Eye (tissue), 1 donor: ENCODE measurements around the gene ZNRD2.
A peak's percentile ranks its signal among the peaks of the same experiment; 100 is the strongest.
"Not testable (repeated sequence)": the region's sequence is repeated elsewhere in the genome, so short reads cannot be mapped to it uniquely, and the experiment has no call there.

Source experiments
- DNase-seq: peaks from one replicate; pipeline ENCODE4 v3.0.0-alpha.2; 2015

ZNRD2 gene

DNA sequence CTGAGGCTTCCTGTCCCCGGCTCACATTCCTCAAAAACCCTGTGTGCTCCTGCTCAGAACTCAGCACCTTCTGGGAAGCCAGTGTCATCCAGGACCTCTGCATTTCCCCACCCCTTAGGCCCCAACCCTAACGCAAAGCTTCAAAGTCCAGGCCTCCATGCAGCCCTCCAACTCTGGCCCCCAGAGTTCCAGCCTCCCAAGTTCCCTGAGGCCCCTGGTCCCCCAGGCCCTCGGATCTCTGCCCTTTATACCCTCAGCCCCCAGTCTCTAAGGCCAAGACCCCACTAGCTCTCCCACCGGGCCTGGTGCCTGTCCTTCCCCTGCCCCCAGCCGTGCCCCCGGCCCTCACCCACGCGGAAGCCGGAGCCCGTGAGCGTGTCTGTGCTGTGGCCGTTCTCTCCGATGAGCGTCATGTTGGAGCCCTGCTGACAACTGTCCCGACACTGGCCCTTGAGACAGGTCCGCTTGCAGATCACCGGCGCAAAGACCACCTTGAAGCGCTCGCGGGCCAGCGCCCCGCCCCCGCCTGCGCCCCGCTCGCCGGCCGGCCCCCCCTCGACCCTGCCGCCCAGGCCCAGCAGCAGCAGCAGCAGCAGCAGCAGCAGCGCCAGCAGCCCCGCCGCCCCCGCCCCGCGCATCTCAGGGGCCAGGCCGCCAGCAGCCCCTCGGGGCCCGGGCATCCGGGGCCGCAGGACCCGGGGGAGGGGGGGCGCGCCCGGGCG, 12.8 kb upstream of the ZNRD2 start:
- peak; percentile 52 for DNase-seq

DNA sequence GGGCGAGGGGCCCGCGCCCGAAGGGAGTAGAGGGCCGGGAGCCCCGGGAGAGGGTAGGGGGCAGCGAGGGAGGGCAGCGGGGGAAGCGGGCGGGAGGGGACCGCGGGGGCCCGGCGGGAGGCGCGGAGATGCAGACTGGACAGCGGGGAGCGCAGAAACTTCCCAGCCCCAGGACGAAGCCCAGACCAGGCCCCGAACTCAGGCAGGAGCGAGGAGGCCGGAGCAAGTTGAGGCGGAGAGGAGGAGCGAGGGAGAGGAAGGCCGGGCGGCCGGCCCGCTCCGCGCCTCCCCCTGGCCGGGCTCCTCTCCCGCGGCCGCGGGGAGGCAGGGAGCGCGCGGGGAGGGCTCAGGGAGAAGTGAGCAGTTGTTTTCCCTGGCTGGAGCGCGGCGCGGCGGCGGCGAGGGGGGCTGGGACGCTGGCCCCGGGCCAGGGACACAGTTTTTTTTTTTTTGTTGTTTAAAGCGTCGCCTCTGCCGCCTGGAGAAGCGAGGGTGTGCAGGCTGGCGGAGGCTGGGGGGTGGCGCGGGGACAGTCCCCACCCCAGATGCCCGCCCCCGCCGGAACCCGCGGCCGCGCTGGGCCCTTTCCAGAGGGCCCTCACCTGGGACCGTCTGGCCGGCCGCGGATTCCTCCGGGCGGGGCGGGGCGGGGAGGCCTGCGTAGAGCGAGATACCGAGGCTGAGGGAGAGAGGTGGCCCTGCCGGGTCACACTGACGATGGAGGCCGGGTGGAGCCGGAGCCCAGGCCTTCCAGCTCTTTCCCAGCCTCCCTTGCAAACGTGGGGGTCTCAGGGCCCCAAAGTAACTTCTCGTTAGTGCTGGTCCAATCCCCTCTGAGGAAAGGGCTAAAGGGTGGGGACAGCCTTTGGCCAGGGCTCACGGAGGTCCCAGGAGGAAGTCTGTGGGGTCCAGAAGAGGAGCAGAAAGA, 12.0 kb upstream of the ZNRD2 start, which contains the start of gene LTBP3:
Gene LTBP3 (minus strand): TSS at position 358 of the 928 bp plus-strand sequence. CDS start 400 bp downstream, outside the sequence.
- DNase-seq: peak; percentile 90

DNA sequence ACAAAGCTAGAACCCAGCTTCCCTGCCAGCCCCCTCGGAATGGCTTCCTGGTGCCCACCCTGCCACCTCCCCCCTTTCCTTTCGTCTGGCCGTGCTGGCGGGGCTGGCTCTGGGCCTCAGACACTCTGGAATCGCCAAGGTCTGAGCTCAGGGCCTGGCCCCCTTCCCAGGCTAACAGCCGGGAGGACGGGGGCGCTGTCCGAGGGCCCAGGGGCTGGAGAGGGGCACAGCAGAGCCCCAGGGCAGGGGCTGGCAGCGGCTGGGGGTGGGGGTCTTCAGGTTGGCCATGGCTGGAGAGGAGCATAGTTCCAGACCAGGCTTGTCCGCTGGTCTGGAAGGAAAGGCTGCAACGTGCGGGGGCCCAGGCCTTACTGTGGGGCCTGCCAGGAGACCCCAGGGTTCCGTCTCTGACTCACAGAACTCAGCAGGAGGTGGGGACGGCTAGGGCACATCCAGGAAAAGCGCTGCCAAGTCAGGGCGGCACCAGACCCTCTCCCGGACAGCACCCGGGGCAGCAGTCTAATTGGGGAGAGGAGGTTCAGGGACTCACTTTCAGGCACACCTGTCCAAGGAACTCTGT, 11.3 kb upstream of the ZNRD2 start:
- DNase-seq: peak; percentile 78

DNA sequence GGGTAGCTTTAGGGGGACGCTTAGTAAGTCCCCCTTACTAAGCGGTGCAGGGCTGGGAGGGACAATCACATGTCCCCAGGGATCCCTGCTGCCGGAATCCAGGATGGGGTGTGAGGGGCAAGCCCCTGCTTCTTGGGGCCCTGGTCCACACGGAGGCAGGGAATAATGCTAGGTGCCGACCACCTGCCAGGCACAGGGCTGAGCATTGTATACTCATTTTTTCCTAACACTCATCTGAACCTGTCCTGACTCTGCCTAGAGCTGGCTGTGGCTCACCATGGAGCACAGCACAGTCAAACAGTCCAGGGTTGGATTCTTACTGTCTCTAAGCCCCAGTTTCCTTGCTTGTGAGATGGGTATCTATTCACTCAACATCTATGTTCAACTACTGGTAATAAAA, 10.7 kb upstream of the ZNRD2 start:
- DNase-seq: no peak

DNA sequence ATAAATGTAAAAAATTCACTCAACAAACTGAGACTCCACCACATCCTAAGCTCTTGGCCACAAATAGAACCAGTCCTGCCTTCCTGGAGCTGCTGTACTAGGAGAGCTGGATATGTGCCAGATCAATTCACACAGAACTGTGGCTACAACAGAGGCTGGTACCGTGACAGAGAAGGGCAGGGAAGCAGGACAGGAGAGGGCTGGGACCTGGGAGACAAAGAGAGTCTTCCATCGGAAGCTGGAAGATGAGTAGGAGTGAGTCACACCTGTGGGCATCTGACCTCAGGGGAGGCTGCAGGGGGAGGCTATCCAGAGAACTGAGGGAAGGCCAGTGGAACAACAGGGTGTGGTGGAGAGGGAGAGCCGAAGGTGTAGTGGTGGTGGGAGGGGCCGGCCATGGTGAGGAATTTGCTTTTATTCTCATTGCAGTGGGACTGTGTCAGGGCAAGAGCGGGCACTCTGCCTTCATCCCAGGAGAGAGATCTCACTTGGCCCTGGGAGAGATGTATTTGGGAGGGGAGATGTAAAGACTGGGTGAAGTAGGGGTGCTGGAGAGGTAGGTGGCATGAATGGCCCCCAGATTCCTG, 10.2 kb upstream of the ZNRD2 start:
- peak; percentile 38 for DNase-seq

DNA sequence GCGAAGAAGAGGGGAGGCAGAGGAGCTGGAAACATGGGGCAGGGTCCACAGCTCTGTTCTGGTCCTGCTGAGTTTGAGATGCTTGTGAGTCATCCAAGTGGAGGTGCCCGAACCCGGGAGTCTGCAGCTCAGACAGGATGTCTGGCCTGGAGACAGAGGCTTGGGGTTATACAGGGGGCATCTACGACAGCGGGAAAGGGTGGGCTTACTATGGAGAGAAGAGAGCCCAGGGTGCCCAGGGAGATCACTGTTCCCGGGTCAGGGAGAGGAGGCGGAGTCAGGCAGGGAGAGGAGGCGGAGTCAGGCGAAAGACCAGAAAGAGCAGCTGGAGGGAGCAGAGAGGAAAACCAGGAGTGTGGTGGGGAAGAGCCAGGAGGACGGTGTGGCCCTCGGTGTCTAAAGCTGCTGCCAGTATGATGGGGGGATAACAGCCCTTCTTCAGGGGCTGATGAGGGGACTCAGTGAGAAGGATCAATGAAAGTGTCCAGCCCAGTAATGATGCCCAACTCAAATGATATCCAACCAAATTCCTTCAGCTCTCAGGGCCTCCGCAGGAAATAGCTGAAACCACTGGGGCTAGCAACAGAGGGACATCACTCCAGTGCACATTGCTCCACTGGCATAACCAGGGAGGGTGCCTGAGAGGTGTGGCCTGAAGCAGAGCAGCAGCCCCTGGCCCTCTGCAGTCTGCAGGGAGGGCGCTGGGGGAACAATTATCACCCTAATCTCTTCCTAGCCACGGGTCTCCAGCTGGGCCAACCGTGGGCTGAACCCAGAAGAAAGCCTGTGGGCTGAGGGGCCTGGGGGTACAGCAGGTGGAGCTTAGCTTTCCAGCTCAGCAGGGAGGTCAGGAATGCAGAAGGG, 9.5 kb upstream of the ZNRD2 start:
- DNase-seq: peak; percentile 84

DNA sequence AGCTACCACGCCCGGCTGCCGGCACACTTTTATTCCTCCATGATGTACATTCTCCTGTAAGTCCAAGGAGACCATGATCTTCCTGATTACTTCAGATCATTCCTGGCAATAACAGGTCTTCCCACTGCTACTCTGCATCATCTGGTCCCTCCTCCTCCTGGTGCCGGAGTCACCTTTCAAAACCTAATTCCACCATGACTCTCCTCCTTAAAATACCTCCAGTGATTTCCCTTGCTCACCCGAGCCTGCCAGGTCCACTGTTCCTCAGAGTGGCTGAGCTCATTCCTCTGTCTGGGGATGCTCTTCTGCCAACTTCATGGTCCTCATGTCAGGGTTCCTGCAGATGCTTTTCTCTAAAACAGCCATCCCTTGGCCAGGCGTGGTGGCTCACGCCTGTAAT, 8.3 kb upstream of the ZNRD2 start:
- DNase-seq: no peak

DNA sequence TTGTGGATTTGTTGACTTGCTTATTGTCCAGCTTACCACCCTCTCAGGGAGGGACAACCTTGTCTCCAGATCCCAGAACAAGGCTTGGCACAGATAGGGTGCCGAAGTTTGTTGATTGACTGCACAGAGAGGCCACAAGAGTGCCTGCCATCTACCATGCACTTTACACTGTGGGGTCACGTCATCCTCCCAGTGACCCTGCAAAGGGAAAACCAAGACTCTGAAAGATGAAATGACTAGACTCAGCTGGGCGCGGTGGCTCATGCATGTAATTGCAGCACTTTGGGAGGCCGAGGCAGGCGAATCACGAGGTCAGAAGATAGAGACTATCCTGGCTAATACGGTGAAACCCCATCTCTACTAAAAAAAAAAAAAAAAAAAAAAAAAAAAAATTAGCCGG, 7.5 kb upstream of the ZNRD2 start:
- no peak for DNase-seq

DNA sequence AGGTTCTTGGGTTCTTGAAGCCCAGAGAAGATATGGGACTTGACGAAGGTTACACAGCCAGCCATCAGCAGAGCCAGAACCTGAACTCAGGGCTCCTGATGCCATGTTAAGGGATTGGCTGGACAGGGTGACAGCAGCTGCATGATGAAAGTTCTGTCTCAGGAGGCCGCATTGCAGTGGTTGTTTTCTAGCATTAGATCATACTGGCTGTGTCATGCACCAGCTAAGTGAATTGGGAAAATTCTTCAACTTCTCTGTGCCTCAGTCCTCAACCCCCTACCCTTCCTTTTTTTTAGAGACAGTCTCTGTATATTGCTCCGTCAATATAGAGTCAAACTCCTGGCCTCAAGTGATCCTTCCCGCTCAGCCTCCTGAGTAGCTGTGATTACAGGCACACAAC, 6.7 kb upstream of the ZNRD2 start:
- DNase-seq: no peak

DNA sequence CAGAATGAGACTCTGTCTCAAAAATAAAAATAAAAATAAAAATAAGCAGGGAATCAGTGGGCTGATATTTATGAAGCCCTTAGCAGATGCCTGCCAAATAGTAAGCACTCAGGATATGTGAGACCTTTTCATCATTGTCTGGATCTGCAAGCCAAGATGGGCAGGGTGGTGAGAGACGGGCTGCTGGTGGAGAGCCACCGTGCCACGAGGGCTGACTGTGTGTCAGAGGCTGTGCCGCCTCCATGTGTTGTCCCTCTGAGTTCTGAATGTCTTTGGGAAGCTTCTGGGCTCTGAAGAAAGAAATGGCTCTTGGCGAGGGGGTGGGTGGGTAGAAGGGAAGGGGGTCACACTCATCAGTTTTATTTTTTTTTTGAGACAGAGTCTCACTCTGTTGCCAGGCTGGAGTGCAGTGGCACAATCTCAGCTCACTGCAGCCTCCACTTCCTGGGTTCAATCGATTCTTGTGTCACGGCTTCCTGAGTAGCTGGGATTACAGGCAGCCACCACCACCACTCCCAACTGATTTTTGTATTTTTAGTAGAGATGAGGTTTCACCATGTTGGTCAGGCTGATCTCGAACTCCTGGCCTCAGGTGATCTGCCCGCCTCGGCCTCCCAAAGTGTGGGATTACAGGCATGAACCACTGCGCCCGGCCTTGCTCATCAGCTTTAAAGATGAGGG, 5.3 kb upstream of the ZNRD2 start:
- not testable (repeated sequence) for DNase-seq

DNA sequence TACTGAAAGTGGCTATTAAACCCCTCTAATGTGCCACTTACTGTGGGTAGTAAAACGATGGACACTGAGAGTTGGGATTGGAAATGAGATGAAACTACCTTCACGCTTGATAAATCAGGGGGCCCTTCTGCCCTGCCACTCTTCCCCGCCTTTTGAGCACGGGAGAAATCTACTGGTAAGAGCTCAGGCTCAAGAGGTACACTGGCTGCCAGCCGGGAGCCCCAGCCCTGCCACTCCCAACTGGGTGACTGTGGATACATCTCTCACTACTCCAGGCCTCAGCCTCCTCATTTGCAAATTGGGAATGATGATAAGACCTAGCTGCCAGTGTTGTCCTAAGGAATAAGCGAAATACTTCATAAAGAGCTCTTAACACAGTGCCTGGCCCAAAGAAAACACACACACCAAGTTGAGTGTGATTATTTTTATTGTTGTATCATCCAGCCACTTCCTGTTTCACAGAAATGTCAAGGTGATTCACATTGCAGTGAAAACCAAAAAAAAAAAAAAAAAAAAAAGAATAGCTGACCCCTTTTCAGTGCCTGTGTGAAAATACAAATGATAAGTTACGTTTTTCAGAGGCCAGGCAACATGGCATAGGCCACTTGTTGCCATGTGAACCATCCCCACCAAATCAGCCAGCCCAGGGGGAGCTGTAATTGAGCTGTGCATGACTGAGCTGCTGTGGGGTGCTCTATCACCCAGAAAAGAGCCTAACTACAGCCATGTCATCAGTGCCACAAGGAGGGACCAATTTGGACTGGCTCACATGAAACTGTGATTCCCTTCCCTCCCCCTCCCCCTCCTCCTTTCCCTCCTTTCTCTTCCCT, 4.4 kb upstream of the ZNRD2 start:
- DNase-seq: no peak

DNA sequence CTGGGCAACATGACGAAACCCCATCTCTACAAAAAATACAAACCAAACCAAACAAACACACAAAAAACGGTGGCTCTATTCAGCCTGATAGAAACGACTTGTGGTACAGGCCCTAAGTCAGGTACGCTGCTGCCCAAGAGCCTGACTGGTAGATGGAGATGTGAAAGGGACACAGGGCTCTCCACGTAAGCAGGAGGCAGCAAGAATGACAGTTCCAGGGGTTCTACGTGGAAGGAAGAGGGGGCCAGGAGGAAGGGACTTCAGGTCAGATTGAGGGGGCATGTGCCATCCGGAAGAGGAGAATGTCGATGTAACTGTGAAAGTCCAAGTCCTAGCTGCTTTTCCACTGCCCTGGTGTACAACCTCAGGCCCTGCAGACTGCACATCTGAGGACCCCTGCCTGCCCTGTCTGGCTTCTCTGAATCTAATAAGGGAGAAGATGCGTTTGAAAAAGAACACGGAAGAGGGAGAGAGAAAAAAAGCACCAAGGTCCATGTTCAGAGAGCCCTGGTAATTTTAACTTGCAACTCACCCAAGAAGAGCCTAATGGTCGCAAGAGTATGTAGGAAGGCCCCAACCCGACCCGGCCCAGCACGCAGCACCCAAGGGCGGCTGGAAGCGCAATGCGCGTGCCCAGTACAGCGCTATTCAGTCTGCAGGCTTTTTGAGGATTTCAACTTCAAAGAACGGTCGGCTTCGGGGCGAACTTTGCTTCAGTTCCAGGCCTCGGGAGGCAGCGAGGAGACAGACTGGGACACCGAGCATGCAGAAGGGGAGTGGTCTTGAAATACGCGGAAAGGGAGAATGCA, 909 bp upstream of the ZNRD2 start:
- DNase-seq: no peak

DNA sequence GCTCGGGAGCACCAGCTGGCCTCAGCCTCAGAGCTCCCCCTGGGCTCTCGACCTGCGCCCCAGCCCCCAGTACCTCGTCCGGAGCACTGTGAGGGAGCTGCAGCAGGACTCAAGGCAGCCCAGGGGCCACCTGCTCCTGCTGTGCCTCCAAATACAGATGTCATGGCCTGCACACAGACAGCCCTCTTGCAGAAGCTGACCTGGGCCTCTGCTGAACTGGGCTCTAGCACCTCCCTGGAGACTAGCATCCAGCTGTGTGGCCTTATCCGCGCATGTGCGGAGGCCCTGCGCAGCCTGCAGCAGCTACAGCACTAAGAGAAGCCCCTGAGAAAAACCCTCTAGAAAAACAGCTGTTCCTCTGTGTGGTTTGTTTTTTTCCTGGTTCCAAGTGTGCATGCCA, 1.1 kb downstream of the ZNRD2 start:
- no peak for DNase-seq

DNA sequence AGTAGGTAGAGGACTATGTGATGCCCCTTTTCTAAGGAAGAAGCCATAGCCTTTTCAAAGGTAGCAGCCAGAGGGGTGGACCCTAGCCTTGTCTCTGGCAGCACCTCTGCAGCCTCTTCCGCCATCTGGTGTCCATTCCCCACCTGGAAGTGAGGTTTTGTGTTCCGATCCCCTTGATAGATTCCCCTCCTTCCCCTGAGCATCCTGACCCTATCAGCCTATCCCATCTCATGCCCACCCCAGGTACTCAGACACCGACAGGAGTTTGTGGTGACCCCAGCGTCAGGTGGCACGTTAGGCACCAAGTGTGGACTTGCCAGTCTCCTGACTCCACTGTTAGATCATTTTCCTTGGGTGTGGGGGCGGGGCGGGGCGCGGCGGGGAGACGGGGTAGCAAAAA, 1.7 kb downstream of the ZNRD2 start:
- peak; percentile 77 for DNase-seq

DNA sequence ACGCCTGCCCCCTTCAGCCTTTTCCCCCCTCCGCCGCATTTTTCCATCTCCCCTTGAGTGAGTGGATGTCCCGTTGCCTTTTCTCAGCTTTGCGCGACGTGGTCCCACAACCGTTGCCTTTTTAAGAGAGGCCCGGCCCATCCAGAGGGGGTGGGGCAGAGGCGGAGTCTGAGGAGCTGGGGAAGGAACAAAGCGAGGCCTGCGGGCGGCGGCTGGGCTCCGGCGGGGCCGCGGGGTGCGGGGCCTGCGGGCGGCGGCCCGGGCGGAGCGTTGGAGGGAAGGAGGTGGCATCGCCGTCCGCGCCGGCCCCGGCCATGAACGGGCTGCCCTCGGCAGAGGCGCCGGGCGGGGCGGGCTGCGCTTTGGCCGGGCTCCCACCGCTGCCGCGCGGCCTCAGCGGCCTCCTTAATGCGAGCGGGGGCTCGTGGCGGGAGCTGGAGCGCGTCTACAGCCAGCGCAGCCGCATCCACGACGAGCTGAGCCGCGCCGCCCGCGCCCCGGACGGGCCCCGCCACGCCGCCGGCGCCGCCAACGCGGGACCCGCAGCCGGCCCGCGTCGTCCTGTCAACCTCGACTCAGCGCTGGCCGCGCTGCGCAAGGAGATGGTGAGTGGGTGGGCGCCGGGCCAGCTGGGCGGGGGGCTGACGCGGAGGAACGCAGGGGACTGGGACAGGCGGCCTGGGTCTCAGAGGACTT, 2.2 kb downstream of the ZNRD2 start, which contains the start of gene FAM89B:
Gene FAM89B (plus strand): TSS at position 183 of the 696 bp plus-strand sequence. CDS start 132 bp downstream, at position 315.
- peak; percentile 96 for DNase-seq

DNA sequence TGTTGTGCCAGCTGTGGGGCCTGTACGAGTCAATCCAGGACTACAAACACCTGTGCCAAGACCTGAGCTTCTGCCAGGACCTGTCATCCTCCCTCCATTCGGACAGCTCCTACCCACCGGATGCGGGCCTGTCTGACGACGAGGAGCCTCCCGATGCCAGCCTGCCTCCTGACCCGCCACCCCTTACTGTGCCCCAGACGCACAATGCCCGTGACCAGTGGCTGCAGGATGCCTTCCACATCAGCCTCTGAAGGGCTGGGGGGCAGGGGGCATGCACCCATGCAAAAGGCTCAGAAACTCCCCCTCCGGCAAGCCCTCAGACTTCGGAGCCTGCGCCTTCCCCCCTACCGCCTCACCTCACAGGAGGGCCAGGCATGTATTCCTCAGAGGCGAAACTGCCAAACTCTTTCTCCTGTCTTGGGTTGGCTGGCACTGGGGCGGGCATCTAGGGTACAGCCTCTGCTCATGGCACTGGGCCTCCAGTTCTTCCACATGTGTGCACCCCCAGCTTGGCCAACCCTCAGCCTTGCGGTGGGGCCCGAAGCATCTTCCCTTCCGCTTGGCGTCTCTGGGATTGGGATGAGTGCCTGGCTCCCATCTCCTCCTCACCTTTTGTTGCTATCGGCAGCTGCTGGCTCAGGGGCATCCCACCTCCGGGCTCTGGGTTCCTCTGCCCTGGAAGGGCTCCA, 3.3 kb downstream of the ZNRD2 start:
- no peak for DNase-seq

DNA sequence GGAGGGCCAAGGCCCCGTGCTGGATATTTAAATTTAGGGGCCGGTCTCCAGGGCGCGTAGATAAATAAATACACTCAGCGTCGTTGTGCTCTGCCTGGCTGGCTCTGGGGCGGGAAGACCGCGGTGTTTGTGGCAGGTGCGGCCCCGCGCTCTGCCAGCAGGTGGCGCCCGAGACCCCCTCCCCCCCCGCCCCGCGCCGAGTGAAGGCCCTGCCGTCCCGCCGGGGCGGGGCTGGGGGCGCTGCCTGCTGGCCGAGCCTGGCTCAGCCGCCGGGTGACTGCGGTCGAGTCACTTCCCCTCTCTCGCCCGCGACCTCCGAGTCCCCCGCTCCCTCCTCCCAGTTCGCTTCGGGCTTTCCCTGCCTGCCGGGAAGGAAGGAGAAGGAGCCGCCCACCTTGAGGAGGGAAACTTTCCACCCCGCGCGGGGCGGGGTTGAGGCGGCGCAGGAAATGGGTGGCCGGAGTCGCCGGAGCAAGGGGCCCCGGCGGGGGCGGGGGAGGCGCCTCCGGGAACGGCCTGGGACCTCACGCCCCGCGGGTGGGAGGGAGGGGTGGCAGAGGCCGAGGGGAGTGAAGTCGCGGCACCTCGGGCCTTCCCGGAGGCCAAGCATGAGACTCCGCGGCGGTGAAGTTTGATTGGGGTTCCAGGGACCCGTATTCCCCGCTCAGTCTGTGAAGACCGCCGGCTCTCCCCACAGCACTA, 4.0 kb downstream of the ZNRD2 start:
- DNase-seq: peak; percentile 86
